K562 treated with DMSO at 1 percent for 24 hours (cell line): ENCODE measurements around the gene PCK1. TPM values are rescaled to one million over a fixed set of nuclear protein-coding genes. Genes with fewer than 3 reads are reported as not detected.

Source experiments
- total RNA-seq: library from RNA; unstranded; fragments of 300-600 nt; gene quantifications from 2 replicates; pipeline ENCODE4 v1.2.3, GENCODE V29; 2022; ENCODE audit warnings: low read depth; ENCODE audit not compliant: insufficient read depth

PCK1 gene
- 0.07 and 1.5 TPM in 2 replicates for total RNA-seq

DNA sequence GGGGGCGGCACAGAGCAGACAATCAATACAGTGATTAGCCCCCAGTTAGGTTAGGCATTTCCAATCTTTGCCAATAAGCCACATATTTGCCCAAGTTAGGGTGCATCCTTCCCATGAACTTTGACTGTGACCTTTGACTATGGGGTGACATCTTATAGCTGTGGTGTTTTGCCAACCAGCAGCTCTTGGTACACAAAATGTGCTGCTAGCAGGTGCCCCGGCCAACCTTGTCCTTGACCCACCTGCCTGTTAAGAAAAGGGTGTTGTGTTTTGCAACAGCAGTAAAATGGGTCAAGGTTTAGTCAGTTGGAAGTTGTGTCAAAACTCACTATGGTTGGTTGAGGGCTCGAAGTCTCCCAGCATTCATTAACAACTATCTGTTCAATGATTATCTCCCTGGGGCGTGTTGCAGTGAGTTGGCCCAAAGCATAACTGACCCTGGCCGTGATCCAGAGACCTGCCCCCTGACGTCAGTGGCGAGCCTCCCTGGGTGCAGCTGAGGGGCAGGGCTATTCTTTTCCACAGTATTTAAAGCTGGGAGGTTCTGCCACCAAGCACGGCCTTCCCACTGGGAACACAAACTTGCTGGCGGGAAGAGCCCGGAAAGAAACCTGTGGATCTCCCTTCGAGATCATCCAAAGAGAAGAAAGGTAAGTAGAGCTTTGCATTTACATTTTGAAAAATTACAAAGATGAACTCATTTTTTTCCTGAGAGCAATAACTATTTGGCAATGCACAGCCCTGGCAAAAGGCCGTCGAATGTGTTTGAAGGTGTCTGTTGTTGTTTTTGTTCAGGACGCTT is at the start of gene PCK1:
PCK1 (plus strand) TSS at position 557 of the 802 bp plus-strand sequence. CDS start 302 bp downstream, outside the sequence.

DNA sequence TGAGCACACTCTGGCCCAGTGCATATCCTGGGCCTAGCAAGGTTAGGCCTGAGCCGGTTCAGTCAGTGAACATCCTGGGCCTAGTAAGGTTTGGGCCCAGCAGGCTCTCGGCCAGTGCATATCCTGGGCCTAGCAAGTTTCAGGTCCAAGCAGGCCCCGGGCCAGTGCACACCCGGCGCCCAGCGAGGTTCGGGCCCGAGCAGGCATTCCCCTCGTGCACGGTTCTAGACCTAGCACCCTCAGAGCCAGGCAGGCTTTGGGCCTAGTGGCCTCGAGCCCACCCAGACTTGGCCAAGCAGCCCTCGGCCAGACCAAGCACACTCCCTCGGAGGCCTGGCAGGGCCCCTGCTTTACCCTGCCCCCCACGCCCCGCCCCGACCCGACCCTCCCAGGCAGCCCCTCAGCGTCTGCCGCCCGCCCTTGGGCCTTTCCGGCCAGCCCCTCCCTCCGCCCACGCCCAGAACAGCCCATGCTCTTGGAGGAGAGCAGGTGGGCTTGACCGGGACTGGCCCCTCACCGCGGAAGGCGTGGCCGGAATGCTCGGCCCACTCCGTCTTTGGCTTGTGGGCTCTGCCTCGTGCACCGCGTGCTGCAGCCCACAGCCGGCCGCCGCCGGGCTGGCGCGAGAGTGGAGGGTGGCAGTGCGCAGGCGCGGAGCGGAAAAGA is 36.3 kb upstream of the PCK1 start, which contains the start of gene CTCFL:
CTCFL (minus strand) TSS at position 630 of the 666 bp plus-strand sequence. CDS start 935 bp downstream, outside the sequence.

Other genes with a start within 250 kb of the PCK1 start
- gene SPO11, start 231.3 kb upstream of the PCK1 start, total RNA-seq, result not detected in 2 replicates
- gene RAE1, start 209.9 kb upstream of the PCK1 start, total RNA-seq, result 36.4 and 41.6 TPM in 2 replicates
- 100 and 119 TPM in 2 replicates for gene RBM38, start 169.7 kb upstream of the PCK1 start, total RNA-seq
- gene CTCFL, start 36.0 kb upstream of the PCK1 start, total RNA-seq, result 63.9 and 68.3 TPM in 2 replicates
- not detected in 2 replicates for gene ZBP1, start 59.3 kb downstream of the PCK1 start, total RNA-seq
- 0.13 and 0.17 TPM in 2 replicates for gene PMEPA1, start 148.9 kb downstream of the PCK1 start, total RNA-seq